Measurements from ENCODE around the gene FLT1. TPM values are rescaled to one million over a fixed set of nuclear protein-coding genes. Genes with fewer than 3 reads are reported as not detected.

FLT1 gene
- polyA plus RNA-seq, 1 donor (not counting 4 experiments of a cell fraction or from before 2014, with no cell fraction given): 0.01 TPM

DNA sequence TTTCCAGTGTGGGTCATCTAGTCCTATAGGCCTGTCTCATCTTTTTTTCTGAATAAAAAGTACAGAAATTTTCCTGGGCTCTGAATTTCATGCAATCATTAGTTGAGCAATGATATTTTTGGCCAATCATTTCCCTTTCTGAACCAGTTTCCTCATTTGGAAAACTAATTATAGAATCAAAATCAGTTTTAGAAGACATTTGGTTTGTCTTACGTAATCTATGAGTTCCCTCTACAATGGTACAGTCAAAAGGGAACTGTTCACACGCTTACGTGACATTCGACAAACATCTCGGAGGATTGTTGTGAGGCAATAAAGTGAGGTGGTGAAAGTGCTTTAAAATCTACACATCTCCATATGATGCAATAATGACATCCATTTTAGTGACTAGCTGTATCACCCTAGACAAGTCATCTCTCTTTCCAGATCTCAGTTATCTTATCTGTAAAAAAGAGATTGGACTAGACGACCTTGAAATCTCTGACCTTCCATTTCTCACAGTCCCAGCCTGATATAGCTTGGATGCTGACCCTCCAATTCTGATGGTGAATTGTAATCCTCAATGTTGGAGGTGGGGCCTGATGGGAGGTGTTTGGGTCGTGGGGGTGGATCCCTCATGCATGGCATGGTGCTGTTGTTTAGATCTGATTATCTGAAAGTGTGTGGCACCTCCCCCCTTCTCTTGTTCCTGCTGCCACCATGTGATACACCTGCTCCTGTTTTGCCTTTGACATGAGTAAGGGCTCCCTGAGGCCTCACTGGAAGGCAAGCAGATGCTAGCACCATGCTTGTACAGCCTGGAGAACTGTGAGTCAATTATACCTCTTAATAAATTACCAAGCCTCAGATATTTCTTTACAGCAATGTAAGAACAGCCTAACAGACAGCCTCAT lies 26.7 kb downstream of the FLT1 start:
- no peak for DNase-seq (ENCODE audit: low read depth, low spot score)
- TF ChIP-seq EZH2 (IDR thresholded peaks at IDR 0.05; ENCODE audit: low read length): no peak
- TF ChIP-seq, protein P1, sequence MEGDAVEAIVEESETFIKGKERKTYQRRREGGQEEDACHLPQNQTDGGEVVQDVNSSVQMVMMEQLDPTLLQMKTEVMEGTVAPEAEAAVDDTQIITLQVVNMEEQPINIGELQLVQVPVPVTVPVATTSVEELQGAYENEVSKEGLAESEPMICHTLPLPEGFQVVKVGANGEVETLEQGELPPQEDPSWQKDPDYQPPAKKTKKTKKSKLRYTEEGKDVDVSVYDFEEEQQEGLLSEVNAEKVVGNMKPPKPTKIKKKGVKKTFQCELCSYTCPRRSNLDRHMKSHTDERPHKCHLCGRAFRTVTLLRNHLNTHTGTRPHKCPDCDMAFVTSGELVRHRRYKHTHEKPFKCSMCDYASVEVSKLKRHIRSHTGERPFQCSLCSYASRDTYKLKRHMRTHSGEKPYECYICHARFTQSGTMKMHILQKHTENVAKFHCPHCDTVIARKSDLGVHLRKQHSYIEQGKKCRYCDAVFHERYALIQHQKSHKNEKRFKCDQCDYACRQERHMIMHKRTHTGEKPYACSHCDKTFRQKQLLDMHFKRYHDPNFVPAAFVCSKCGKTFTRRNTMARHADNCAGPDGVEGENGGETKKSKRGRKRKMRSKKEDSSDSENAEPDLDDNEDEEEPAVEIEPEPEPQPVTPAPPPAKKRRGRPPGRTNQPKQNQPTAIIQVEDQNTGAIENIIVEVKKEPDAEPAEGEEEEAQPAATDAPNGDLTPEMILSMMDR (optimal IDR thresholded peaks at IDR 0.05 in 1 of 3, IDR thresholded peaks at IDR 0.05 in 1 of 3, conservative IDR thresholded peaks at IDR 0.05 in 1 of 3; ENCODE audit: extremely low read depth in 1 of 3, insufficient read depth in 2 of 3, low read length in 3 of 3): no peak
- Histone ChIP-seq H3K4me2 (ENCODE audit: control insufficient read depth, extremely low read depth, insufficient read depth, low read depth, low read length) (no peak overlapping the region), H3K9me1 (ENCODE audit: control insufficient read depth, extremely low read depth, insufficient read depth, low read length) (no peaks in the 10 kb centered on the region), H4K20me1 (ENCODE audit: control insufficient read depth, extremely low read depth, insufficient read depth, low read length) (no peaks in the 10 kb centered on the region), H3K4me3 (ENCODE audit: control insufficient read depth in 2 of 3, extremely low read depth in 1 of 3, insufficient read depth in 2 of 3, low read depth in 1 of 3, low read length in 3 of 3) (no peak overlapping the region), H3K9me3 (ENCODE audit: control insufficient read depth, low read depth, low read length) (no peaks in the 10 kb centered on the region), H3K9ac (ENCODE audit: control insufficient read depth, extremely low read depth, insufficient read depth, low read length) (no peak overlapping the region), H3K79me2 (ENCODE audit: control insufficient read depth, insufficient read depth, low read length) (no peaks in the 10 kb centered on the region), H3K27ac (ENCODE audit: control insufficient read depth, insufficient read depth, low read length) (no peak overlapping the region), H3K4me1 (ENCODE audit: control insufficient read depth, extremely low read depth, insufficient read depth, low read length) (no peaks in the 10 kb centered on the region), H2AFZ (ENCODE audit: control insufficient read depth, low read length) (no peak overlapping the region), H3K27me3 (ENCODE audit: control insufficient read depth, extremely low read depth, insufficient read depth, low read length) (no peaks in the 10 kb centered on the region), H3K36me3 (ENCODE audit: control insufficient read depth in 2 of 2, extremely low read depth in 1 of 2, insufficient read depth in 2 of 2, low read length in 2 of 2) (no peaks in the 10 kb centered on the region)
- dilution Hi-C loops (cut with MboI; ENCODE audit: extremely low pct_ligation_motif_present, low sequenced_read_pairs): no loop called here
- FAIRE-seq: no peak

DNA sequence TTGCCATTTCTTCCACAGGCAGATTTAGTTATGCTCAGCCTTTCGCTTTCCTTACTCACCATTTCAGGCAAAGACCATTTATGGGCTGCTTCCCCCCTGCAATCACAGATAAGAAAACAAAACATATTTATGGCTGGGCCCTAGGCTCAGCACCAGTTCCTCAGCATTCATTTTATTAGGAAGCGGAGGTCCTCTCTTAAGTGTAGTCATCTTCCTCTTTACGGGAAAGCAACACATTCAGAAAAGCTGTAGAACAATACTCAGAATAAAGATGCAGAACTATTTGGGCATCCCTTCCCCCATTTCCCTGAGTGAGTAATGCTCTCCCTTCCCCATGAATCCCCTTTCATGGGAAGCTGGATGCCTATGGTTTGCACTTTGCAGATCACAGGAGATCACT lies 27.9 kb downstream of the FLT1 start:
- Histone ChIP-seq H3K79me2 (ENCODE audit: control insufficient read depth, insufficient read depth, low read length) (no peaks in the 10 kb centered on the region), H3K9ac (ENCODE audit: control insufficient read depth, extremely low read depth, insufficient read depth, low read length) (no peak overlapping the region), H3K4me1 (ENCODE audit: control insufficient read depth, extremely low read depth, insufficient read depth, low read length) (no peaks in the 10 kb centered on the region), H3K9me1 (ENCODE audit: control insufficient read depth, extremely low read depth, insufficient read depth, low read length) (no peaks in the 10 kb centered on the region), H3K27ac (ENCODE audit: control insufficient read depth, insufficient read depth, low read length) (no peak overlapping the region), H3K36me3 (ENCODE audit: control insufficient read depth in 2 of 2, extremely low read depth in 1 of 2, insufficient read depth in 2 of 2, low read length in 2 of 2) (no peaks in the 10 kb centered on the region), H3K27me3 (ENCODE audit: control insufficient read depth, extremely low read depth, insufficient read depth, low read length) (no peaks in the 10 kb centered on the region), H3K4me3 (ENCODE audit: control insufficient read depth in 2 of 3, extremely low read depth in 1 of 3, insufficient read depth in 2 of 3, low read depth in 1 of 3, low read length in 3 of 3) (no peak overlapping the region), H4K20me1 (ENCODE audit: control insufficient read depth, extremely low read depth, insufficient read depth, low read length) (no peaks in the 10 kb centered on the region), H3K9me3 (ENCODE audit: control insufficient read depth, low read depth, low read length) (no peaks in the 10 kb centered on the region), H3K4me2 (ENCODE audit: control insufficient read depth, extremely low read depth, insufficient read depth, low read depth, low read length) (no peak overlapping the region), H2AFZ (ENCODE audit: control insufficient read depth, low read length) (no peak overlapping the region)
- TF ChIP-seq EZH2 (IDR thresholded peaks at IDR 0.05; ENCODE audit: low read length): no peak
- TF ChIP-seq, protein P1 (optimal IDR thresholded peaks at IDR 0.05 in 1 of 3, IDR thresholded peaks at IDR 0.05 in 1 of 3, conservative IDR thresholded peaks at IDR 0.05 in 1 of 3; ENCODE audit: extremely low read depth in 1 of 3, insufficient read depth in 2 of 3, low read length in 3 of 3): no peak
- dilution Hi-C loops (cut with MboI; ENCODE audit: extremely low pct_ligation_motif_present, low sequenced_read_pairs): no loop called here
- FAIRE-seq (no peak), DNase-seq (ENCODE audit: low read depth, low spot score) (no peak)
